PC-3 (cell line): ENCODE results near the gene RIMBP2. TPM values are rescaled to one million over a fixed set of nuclear protein-coding genes. Genes with fewer than 3 reads are reported as not detected.
"Not testable (repeated sequence)": the region's sequence is repeated elsewhere in the genome, so short reads cannot be mapped to it uniquely, and the experiment has no call there.

ENCODE experiments used
- ATAC-seq: fragments of 200-7000 bp; cut with Tn5 transposase; 2 replicates; pipeline ENCODE4 v1.9.1; 2020; ENCODE audit warnings: mild to moderate bottlenecking, moderate library complexity
- BruUV-seq: library from RNA; stranded (reverse); fragments of 400-500 nt; replicated peaks from 2 replicates; lab custom pipeline; 2021; lab: Mats Ljungman, UMichigan
- CTCF ChIA-PET: fragments of 300-600 bp; sonication (Branson Sonifier 250); formaldehyde crosslinking; loops from one replicate; lab custom pipeline; 2022; ENCODE audit warnings: antibody characterized with exemption; lab: Charles Lee
- POLR2A ChIA-PET: fragments of 300-600 bp; sonication (Branson Sonifier 250); formaldehyde crosslinking; loops from one replicate; lab custom pipeline; 2022; ENCODE audit warnings: antibody characterized with exemption; ENCODE audit not compliant: unreplicated experiment; lab: Charles Lee
- DNase-seq: peaks from one replicate; pipeline ENCODE4 v3.0.0-alpha.2; 2015
- H2AFZ ChIP-seq: fragments of 300-600 bp; sonication (generic); 2 replicates; pipeline ENCODE4 v1.6.0; 2016; ENCODE audit warnings: antibody characterized with exemption, low read length
- H3F3A ChIP-seq: fragments of 300-600 bp; sonication (generic); one replicate; pipeline ENCODE4 v1.6.0; 2017; ENCODE audit warnings: antibody characterized with exemption, low read length, control low read depth, mild to moderate bottlenecking; ENCODE audit not compliant: unreplicated experiment
- H3K27ac ChIP-seq: fragments of 300-600 bp; sonication (generic); 2 replicates; pipeline ENCODE4 v1.5.1; 2016; ENCODE audit warnings: mild to moderate bottlenecking, low read length
- H3K27me3 ChIP-seq: fragments of 300-600 bp; sonication (generic); 2 replicates; pipeline ENCODE4 v1.6.1; 2016; ENCODE audit warnings: low read length, mixed read lengths
- H3K36me3 ChIP-seq: fragments of 300-600 bp; sonication (generic); 2 replicates; pipeline ENCODE4 v1.6.1; 2016; ENCODE audit warnings: low read depth, mixed run types, low read length, mixed read lengths
- H3K4me1 ChIP-seq: fragments of 300-600 bp; sonication (generic); 2 replicates; pipeline ENCODE4 v1.5.1; 2016; ENCODE audit warnings: low read length; ENCODE audit not compliant: insufficient read depth
- H3K4me2 ChIP-seq: fragments of 300-600 bp; sonication (generic); 2 replicates; pipeline ENCODE4 v1.6.0; 2016; ENCODE audit warnings: low read length
- H3K4me3 ChIP-seq: fragments of 300-600 bp; sonication (generic); 2 replicates; pipeline ENCODE4 v1.5.1; 2016; ENCODE audit warnings: mild to moderate bottlenecking, low read length, mixed read lengths
- H3K79me2 ChIP-seq: fragments of 300-600 bp; sonication (generic); 2 replicates; pipeline ENCODE4 v1.6.1; 2017; ENCODE audit warnings: low read length, mixed read lengths
- H3K9ac ChIP-seq: fragments of 300-600 bp; sonication (generic); 2 replicates; pipeline ENCODE4 v1.6.0; 2016; ENCODE audit warnings: mild to moderate bottlenecking, low read length
- H3K9me2 ChIP-seq: fragments of 300-600 bp; sonication (generic); replicated peaks from 2 replicates; pipeline ENCODE4 v1.6.1; 2016; ENCODE audit warnings: mixed run types, low read length, mixed read lengths
- H3K9me3 ChIP-seq: fragments of 300-600 bp; sonication (generic); 2 replicates; pipeline ENCODE4 v1.6.1; 2016; ENCODE audit warnings: low read length, mixed read lengths
- H4K20me1 ChIP-seq: fragments of 300-600 bp; sonication (generic); 2 replicates; pipeline ENCODE4 v1.6.1; 2016; ENCODE audit warnings: low read length, mixed read lengths
- CTCF ChIP-seq: fragments of 300-600 bp; sonication (generic); conservative IDR thresholded peaks from 2 replicates; pipeline ENCODE4 v1.5.1; 2017; ENCODE audit warnings: antibody characterized with exemption, low read depth, mild to moderate bottlenecking, low read length
- EZH2 ChIP-seq: fragments of 300-600 bp; sonication (generic); IDR thresholded peaks from one replicate; pipeline ENCODE4 v1.6.1; 2017; ENCODE audit warnings: antibody characterized with exemption, mild to moderate bottlenecking, low read length; ENCODE audit not compliant: unreplicated experiment
- EZH2phosphoT487 ChIP-seq: fragments of 300-600 bp; sonication (generic); IDR thresholded peaks from 2 replicates; pipeline ENCODE4 v1.6.1; 2018; ENCODE audit warnings: mild to moderate bottlenecking, antibody characterized with exemption, low read length, borderline replicate concordance
- intact Hi-C: fragments of 100-400 bp; cut with micrococcal nuclease; formaldehyde crosslinking; loops from 2 replicates; pipeline ENCODE4 v1.9.0; 2023
- total RNA-seq: library from RNA; depleted of rRNA; stranded (reverse); fragments of >200 nt; gene quantifications from 2 replicates; pipeline ENCODE4 v1.2.3, GENCODE V29; 2014

Gene RIMBP2
- total RNA-seq, 1 experiment from 2014 or later = not detected

- H3K79me2 ChIP-seq = no peaks in the 10 kb centered on the region
- H3K4me3 ChIP-seq = no peak overlapping the region
- no peaks in the 10 kb centered on the region for H4K20me1 ChIP-seq
- H3F3A ChIP-seq = no peaks in the 10 kb centered on the region
- ATAC-seq (no peak), DNase-seq (no peak)
- no peaks in the 10 kb centered on the region for H3K4me1 ChIP-seq
- no peaks in the 10 kb centered on the region for H3K9me2 ChIP-seq
- H3K27me3 ChIP-seq = no peaks in the 10 kb centered on the region
- intact Hi-C loops = no loop called here
- H3K36me3 ChIP-seq = no peaks in the 10 kb centered on the region
- no peak overlapping the region for H2AFZ ChIP-seq
- no peaks in the 10 kb centered on the region for H3K9me3 ChIP-seq
- H3K9ac ChIP-seq = no peak overlapping the region
- H3K4me2 ChIP-seq = no peak overlapping the region
- ChIA-PET CTCF (no interaction called here), POLR2A (interaction anchor here (0.5 kb wide), 1 partner anchor 1019 kb away, joined by 3 read pairs; no protein-coding TSS in a partner anchor)
- H3K27ac ChIP-seq = no peak overlapping the region
- TF ChIP-seq EZH2 (no peak), EZH2phosphoT487 (no peak), CTCF (no peak)
- BruUV-seq = no TSS peak
Observed at GRCh38 chr12:130588696-130589539, 127.2 kb downstream of the RIMBP2 start.

GRCh38 chr12:130587966-130588365 lies 128.1 kb downstream of the RIMBP2 start:
- H3K36me3 ChIP-seq = no peaks in the 10 kb centered on the region
- POLR2A ChIA-PET = no interaction called here
- no peak overlapping the region for H3K4me3 ChIP-seq
- H4K20me1 ChIP-seq = no peaks in the 10 kb centered on the region
- no peak overlapping the region for H2AFZ ChIP-seq
- ATAC-seq = no peak
- no peaks in the 10 kb centered on the region for H3K79me2 ChIP-seq
- no peak overlapping the region for H3K27ac ChIP-seq
- no peak for DNase-seq
- no peaks in the 10 kb centered on the region for H3K9me3 ChIP-seq
- no TSS peak for BruUV-seq
- H3K9ac ChIP-seq = no peak overlapping the region
- intact Hi-C loops = no loop called here
- H3K4me1 ChIP-seq = no peaks in the 10 kb centered on the region
- H3K9me2 ChIP-seq = no peaks in the 10 kb centered on the region
- no peak for TF ChIP-seq EZH2
- TF ChIP-seq EZH2phosphoT487 = no peak
- TF ChIP-seq CTCF = no peak
- CTCF ChIA-PET = no interaction called here
- no peaks in the 10 kb centered on the region for H3F3A ChIP-seq
- H3K4me2 ChIP-seq = no peak overlapping the region
- no peaks in the 10 kb centered on the region for H3K27me3 ChIP-seq

GRCh38 chr12:130584475-130584874 lies 131.6 kb downstream of the RIMBP2 start:
- H3K9ac ChIP-seq, H3K4me3 ChIP-seq, H3K27me3 ChIP-seq, H3K79me2 ChIP-seq, BruUV-seq, H2AFZ ChIP-seq, intact Hi-C loops, H3K4me2 ChIP-seq, H3K9me3 ChIP-seq, H4K20me1 ChIP-seq, H3K27ac ChIP-seq, DNase-seq, H3K9me2 ChIP-seq, ATAC-seq, H3K4me1 ChIP-seq, CTCF ChIA-PET, H3F3A ChIP-seq, H3K36me3 ChIP-seq, POLR2A ChIA-PET: not testable (repeated sequence)
